Retinal pigment epithelial cell (primary cell): ENCODE data around the gene MPV17L.
"Not testable (repeated sequence)": the region's sequence is repeated elsewhere in the genome, so short reads cannot be mapped to it uniquely, and the experiment has no call there.

ENCODE experiments used
- DNase-seq: peaks from one replicate; pipeline ENCODE4 v3.0.0-alpha.2; 2010; ENCODE audit warnings: low read depth
- H3K4me3 ChIP-seq: 2 replicates; pipeline ENCODE4 v1.5.1; 2011; ENCODE audit warnings: mild to moderate bottlenecking, low read length, control low read depth, moderate library complexity
- CTCF ChIP-seq: conservative IDR thresholded peaks from 2 replicates; pipeline ENCODE4 v1.5.1; 2011; ENCODE audit warnings: low read depth, low read length, control low read depth, inconsistent platforms

The MPV17L gene

GRCh38 chr16:15440852-15441251, 45.3 kb downstream of the MPV17L start:
- TF ChIP-seq CTCF = no peak
- DNase-seq = no peak
- H3K4me3 ChIP-seq = no peak overlapping the region

- not testable (repeated sequence) for DNase-seq, H3K4me3 ChIP-seq
Measured at GRCh38 chr16:15442140-15442539, 46.6 kb downstream of the MPV17L start.

- no peak for DNase-seq
- H3K4me3 ChIP-seq = no peak overlapping the region
- TF ChIP-seq CTCF = no peak
Measured at GRCh38 chr16:15443753-15444152, 48.2 kb downstream of the MPV17L start.

- TF ChIP-seq CTCF = no peak
- no peak overlapping the region for H3K4me3 ChIP-seq
- DNase-seq = no peak
Measured at GRCh38 chr16:15444264-15444663, 48.7 kb downstream of the MPV17L start.

- DNase-seq = no peak
- no peak for TF ChIP-seq CTCF
- no peak overlapping the region for H3K4me3 ChIP-seq
Measured at GRCh38 chr16:15445450-15445849, 49.9 kb downstream of the MPV17L start.

GRCh38 chr16:15446901-15447300, 51.3 kb downstream of the MPV17L start:
- H3K4me3 ChIP-seq = no peak overlapping the region
- DNase-seq = no peak
- no peak for TF ChIP-seq CTCF

GRCh38 chr16:15450624-15451023, 55.1 kb downstream of the MPV17L start:
- no peak overlapping the region for H3K4me3 ChIP-seq
- no peak for DNase-seq
- TF ChIP-seq CTCF = no peak
